ENCODE data around the gene KLHL40.

The KLHL40 gene

GRCh38 chr3:42702982-42703694, 17.8 kb downstream of the KLHL40 start:
- no peak overlapping the region for H3K4me3 ChIP-seq (ENCODE audit: low read length)
- no peak for TF ChIP-seq CTCF (conservative IDR thresholded peaks at IDR 0.05; ENCODE audit: low read depth, low read length)
- DNase-seq (ENCODE audit: low read depth) = no peak

GRCh38 chr3:42703695-42704025, 18.3 kb downstream of the KLHL40 start:
- TF ChIP-seq CTCF (conservative IDR thresholded peaks at IDR 0.05; ENCODE audit: low read depth, low read length) = no peak
- no peak for DNase-seq (ENCODE audit: low read depth)
- no peak overlapping the region for H3K4me3 ChIP-seq (ENCODE audit: low read length)

DNA sequence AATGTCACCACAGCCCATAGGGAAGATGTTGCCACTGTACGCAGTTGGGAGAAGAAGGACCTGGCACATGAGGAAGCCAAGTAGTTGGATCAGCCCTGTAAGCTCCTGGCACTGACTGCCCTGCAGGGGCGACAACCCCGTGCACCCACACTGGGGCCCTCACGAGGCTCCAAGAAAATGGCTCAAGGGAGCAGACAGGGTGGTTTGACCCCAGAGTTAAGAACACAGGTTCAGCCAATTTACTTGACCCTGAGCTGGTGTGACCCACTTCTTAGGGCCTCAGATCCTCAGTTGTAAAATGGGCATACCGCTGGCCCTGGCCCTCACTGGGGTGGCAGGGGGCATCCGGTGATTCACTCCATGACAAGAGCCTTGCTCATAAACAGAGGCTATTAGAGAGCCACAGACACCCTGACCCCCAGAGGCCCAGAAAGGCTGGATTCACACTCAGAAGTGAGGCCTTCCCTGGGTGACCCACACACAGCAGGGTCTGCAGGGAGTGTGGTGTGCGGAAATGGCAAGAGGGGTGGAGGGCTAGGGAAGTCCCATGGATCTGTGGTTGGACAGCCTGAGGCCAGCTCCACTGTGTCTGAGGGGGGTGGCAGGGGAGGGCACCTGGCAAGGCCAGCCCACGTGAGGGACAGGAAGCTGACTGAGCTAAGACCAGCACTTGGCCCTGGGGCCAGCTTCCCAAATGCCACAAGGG, 19.0 kb downstream of the KLHL40 start:
- no peak for DNase-seq (ENCODE audit: low read depth)
- no peak overlapping the region for H3K4me3 ChIP-seq (ENCODE audit: low read length)
- no peak for TF ChIP-seq CTCF (conservative IDR thresholded peaks at IDR 0.05; ENCODE audit: low read depth, low read length)

DNA sequence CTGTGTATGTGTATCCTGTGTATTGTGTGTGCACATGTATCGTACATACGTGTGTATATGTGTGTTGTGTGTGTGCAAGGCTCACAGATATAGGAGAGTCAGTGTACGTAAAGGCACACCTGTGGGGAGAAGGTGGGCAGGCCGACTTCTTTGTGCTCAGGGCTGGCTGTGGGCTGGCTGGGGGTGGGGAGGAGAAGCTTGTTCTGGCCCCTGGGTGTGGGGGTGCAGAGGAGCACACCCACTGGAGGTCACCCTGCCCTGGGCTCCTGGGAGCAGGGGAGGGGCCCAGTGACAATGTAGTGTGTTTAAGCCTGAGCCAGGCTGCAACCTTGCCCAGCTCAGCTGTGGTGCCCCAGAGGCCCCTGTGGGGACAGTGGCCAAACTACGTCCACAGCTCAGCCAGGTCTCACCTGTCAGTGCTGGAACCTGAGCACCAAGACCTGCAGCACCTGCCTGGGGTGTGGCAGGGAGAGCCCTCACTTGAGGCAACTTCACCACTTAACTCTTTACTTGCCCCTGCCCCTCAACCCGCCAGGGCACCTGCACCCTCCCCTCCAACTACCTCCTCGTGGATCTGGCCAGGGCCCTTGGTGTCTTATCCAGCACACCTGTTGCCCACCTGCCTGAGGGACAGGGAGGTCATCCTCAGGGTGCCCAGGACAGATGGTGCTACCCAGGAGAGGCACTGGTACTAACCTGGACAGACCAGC, 19.9 kb downstream of the KLHL40 start:
- no peak for DNase-seq (ENCODE audit: low read depth)
- no peak overlapping the region for H3K4me3 ChIP-seq (ENCODE audit: low read length)
- no peak for TF ChIP-seq CTCF (conservative IDR thresholded peaks at IDR 0.05; ENCODE audit: low read depth, low read length)

GRCh38 chr3:42705962-42706585, 20.7 kb downstream of the KLHL40 start:
- no peak for DNase-seq (ENCODE audit: low read depth)
- TF ChIP-seq CTCF (conservative IDR thresholded peaks at IDR 0.05; ENCODE audit: low read depth, low read length) = no peak
- no peak overlapping the region for H3K4me3 ChIP-seq (ENCODE audit: low read length)

DNA sequence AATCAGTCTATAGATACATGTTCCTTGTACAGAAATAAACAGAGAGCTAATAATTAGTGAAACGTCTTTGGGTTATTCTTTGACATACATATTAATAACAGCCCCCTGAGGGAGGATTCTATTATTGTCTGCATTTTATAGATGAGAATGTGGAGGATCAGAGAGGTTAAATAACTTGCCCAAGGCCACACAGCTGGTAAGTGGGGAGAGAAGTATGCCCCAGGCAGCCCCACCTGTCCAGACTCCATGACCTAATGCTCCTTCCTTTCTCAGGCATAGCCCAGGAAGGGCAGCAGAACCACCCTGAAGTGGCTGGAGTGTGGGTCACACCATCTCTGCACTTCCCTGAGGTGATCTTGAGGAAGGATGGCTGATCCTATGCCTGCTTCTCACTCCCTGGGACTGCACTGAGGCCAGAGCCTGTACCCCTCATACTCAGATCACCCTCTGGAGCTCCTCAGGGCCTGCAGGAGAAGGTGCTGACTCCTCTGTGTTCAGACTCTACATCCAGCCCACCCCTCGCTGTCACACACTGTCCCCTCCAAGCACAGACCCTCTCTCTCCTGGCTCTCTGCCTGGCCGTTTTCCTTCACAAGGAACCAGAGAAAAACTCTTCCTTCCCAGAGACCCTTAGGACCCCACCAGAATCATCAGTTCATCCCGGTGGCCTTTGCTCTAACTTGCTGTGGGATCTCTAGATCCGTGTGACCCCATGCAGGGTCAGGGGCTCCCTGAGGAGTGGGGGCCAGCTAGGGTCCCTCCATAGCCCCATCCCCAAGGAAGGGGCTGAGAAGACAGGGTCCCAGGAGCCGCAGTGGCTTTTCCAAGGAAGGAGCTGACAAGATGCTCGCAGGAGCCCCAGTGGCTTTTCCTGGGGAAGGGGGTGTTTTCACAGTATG, 21.6 kb downstream of the KLHL40 start:
- no peak for DNase-seq (ENCODE audit: low read depth)

More for the DNA sequence above, 21.6 kb downstream of the KLHL40 start:
- H3K4me3 ChIP-seq (ENCODE audit: low read length) = no peak overlapping the region
- no peak for TF ChIP-seq CTCF (conservative IDR thresholded peaks at IDR 0.05; ENCODE audit: low read depth, low read length)
